ENCODE measurements around the gene ADAMTSL1. TPM values are rescaled to one million over a fixed set of nuclear protein-coding genes. Genes with fewer than 3 reads are reported as not detected.

The ADAMTSL1 gene
- total and polyA plus RNA-seq, 2 of the 13 experiments (the other 11 are each of a cell fraction or from before 2014, with no cell fraction given): not detected

DNA sequence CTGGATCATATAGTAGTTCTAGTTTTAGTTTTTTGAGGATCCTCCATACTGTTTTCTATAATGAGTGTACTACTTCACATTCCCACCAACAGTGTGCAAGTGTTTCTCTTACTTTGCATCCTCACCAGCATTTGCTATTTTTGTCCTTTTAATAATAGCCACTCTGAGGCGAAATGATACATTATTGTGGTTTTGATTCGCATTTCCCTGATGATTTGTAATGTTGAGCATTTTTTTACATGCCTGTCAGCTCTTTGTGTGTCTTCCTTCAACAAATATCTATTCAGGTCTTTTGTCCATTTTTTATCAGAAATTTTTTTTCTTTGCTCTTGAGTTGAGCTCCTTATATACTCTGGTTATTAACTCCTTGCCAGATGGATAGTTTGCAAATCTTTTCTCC lies 114.0 kb downstream of the ADAMTSL1 start (continued):
- TF ChIP-seq PCBP2 (optimal IDR thresholded peaks at IDR 0.05; ENCODE audit: low read depth, low read length, poor library complexity, severe bottlenecking): no peak
- no peak for TF ChIP-seq EEA1 (CRISPR knock-in tag; IDR thresholded peaks at IDR 0.05; ENCODE audit: borderline replicate concordance)
- no peak for TF ChIP-seq ZNF709 (CRISPR knock-in tag; IDR thresholded peaks at IDR 0.05)
- TF ChIP-seq, protein P1, sequence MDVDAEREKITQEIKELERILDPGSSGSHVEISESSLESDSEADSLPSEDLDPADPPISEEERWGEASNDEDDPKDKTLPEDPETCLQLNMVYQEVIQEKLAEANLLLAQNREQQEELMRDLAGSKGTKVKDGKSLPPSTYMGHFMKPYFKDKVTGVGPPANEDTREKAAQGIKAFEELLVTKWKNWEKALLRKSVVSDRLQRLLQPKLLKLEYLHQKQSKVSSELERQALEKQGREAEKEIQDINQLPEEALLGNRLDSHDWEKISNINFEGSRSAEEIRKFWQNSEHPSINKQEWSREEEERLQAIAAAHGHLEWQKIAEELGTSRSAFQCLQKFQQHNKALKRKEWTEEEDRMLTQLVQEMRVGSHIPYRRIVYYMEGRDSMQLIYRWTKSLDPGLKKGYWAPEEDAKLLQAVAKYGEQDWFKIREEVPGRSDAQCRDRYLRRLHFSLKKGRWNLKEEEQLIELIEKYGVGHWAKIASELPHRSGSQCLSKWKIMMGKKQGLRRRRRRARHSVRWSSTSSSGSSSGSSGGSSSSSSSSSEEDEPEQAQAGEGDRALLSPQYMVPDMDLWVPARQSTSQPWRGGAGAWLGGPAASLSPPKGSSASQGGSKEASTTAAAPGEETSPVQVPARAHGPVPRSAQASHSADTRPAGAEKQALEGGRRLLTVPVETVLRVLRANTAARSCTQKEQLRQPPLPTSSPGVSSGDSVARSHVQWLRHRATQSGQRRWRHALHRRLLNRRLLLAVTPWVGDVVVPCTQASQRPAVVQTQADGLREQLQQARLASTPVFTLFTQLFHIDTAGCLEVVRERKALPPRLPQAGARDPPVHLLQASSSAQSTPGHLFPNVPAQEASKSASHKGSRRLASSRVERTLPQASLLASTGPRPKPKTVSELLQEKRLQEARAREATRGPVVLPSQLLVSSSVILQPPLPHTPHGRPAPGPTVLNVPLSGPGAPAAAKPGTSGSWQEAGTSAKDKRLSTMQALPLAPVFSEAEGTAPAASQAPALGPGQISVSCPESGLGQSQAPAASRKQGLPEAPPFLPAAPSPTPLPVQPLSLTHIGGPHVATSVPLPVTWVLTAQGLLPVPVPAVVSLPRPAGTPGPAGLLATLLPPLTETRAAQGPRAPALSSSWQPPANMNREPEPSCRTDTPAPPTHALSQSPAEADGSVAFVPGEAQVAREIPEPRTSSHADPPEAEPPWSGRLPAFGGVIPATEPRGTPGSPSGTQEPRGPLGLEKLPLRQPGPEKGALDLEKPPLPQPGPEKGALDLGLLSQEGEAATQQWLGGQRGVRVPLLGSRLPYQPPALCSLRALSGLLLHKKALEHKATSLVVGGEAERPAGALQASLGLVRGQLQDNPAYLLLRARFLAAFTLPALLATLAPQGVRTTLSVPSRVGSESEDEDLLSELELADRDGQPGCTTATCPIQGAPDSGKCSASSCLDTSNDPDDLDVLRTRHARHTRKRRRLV (CRISPR knock-in tag; IDR thresholded peaks at IDR 0.05): no peak
- TF ChIP-seq KDM4B (CRISPR knock-in tag; IDR thresholded peaks at IDR 0.05): no peak
- TF ChIP-seq, protein P2, sequence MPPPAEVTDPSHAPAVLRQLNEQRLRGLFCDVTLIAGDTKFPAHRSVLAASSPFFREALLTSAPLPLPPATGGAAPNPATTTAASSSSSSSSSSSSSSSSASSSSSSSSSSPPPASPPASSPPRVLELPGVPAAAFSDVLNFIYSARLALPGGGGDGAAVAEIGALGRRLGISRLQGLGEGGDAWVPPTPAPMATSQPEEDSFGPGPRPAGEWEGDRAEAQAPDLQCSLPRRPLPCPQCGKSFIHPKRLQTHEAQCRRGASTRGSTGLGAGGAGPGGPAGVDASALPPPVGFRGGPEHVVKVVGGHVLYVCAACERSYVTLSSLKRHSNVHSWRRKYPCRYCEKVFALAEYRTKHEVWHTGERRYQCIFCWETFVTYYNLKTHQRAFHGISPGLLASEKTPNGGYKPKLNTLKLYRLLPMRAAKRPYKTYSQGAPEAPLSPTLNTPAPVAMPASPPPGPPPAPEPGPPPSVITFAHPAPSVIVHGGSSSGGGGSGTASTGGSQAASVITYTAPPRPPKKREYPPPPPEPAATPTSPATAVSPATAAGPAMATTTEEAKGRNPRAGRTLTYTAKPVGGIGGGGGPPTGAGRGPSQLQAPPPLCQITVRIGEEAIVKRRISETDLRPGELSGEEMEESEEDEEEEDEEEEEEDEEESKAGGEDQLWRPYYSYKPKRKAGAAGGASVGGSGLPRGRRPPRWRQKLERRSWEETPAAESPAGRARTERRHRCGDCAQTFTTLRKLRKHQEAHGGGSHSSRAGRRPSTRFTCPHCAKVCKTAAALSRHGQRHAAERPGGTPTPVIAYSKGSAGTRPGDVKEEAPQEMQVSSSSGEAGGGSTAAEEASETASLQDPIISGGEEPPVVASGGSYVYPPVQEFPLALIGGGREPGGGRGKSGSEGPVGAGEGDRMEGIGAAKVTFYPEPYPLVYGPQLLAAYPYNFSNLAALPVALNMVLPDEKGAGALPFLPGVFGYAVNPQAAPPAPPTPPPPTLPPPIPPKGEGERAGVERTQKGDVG (CRISPR knock-in tag; IDR thresholded peaks at IDR 0.05; ENCODE audit: borderline replicate concordance): no peak
- TF ChIP-seq, protein P3, sequence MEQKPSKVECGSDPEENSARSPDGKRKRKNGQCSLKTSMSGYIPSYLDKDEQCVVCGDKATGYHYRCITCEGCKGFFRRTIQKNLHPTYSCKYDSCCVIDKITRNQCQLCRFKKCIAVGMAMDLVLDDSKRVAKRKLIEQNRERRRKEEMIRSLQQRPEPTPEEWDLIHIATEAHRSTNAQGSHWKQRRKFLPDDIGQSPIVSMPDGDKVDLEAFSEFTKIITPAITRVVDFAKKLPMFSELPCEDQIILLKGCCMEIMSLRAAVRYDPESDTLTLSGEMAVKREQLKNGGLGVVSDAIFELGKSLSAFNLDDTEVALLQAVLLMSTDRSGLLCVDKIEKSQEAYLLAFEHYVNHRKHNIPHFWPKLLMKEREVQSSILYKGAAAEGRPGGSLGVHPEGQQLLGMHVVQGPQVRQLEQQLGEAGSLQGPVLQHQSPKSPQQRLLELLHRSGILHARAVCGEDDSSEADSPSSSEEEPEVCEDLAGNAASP (CRISPR knock-in tag; IDR thresholded peaks at IDR 0.05; ENCODE audit: borderline replicate concordance): no peak

Measured in HepG2 (cell line).